ENCODE measurements around the gene KLF17. TPM values are rescaled to one million over a fixed set of nuclear protein-coding genes. Genes with fewer than 3 reads are reported as not detected.
"Not testable (repeated sequence)": the region's sequence is repeated elsewhere in the genome, so short reads cannot be mapped to it uniquely, and the experiment has no call there.

The KLF17 gene
- polyA plus RNA-seq, 2 of the 4 experiments (the other 2 are of a cell fraction): 0.16 to 0.40 TPM

- no peak for TF ChIP-seq BCL3 (IDR thresholded peaks at IDR 0.05)
- TF ChIP-seq SREBF2 (IDR thresholded peaks at IDR 0.05): no peak
Measured at GRCh38 chr1:44112486-44112885, 6.1 kb upstream of the KLF17 start (continued).

- no peak for DNase-seq (ENCODE audit: low read depth in 1 of 2, low spot score in 1 of 2)
- no peaks in the 10 kb centered on the region for H3K9me3 ChIP-seq
- FAIRE-seq: no peak
- TF ChIP-seq CBX8 (IDR thresholded peaks at IDR 0.05) (no peak), RAD21 (conservative IDR thresholded peaks at IDR 0.05 in 1 of 2, IDR thresholded peaks at IDR 0.05 in 1 of 2) (no peak), ZFP36 (IDR thresholded peaks at IDR 0.05; ENCODE audit: borderline replicate concordance, partially characterized antibody) (no peak), CHD2 (IDR thresholded peaks at IDR 0.05; ENCODE audit: low read length, partially characterized antibody) (no peak), HOXB5 (CRISPR knock-in tag; IDR thresholded peaks at IDR 0.05) (no peak)
- CTCF ChIA-PET: interaction anchor here (1.2 to 1.7 kb wide), 2 partner anchors 9 to 108 kb away, joined by 5 to 7 read pairs; no protein-coding TSS in a partner anchor
- no peak overlapping the region for H3K4me3 ChIP-seq
- no peak overlapping the region for H3K4me2 ChIP-seq
- WGBS (ENCODE audit: missing lambda C conversion rate): 27% methylated on average over 2 of the region's 2 CpGs
- POLR2A ChIA-PET: no interaction called here
- no peak for ATAC-seq
- H3K4me1 ChIP-seq: no peaks in the 10 kb centered on the region
- H3K27ac ChIP-seq: no peak overlapping the region
Measured at GRCh38 chr1:44113095-44113609, 5.5 kb upstream of the KLF17 start.

- no peaks in the 10 kb centered on the region for H3K4me1 ChIP-seq
- ATAC-seq (no peak), FAIRE-seq (no peak), DNase-seq (ENCODE audit: low read depth in 1 of 2, low spot score in 1 of 2) (no peak)
- ChIA-PET POLR2A (no interaction called here), CTCF (no interaction called here)
- H3K4me2 ChIP-seq: no peak overlapping the region
- no peaks in the 10 kb centered on the region for H3K9me3 ChIP-seq
- 77% methylated on average over 7 of the region's 7 CpGs for WGBS (ENCODE audit: missing lambda C conversion rate)
- no peak overlapping the region for H3K4me3 ChIP-seq
- no peak for TF ChIP-seq SREBF2 (IDR thresholded peaks at IDR 0.05)
- TF ChIP-seq HEYL (CRISPR knock-in tag; IDR thresholded peaks at IDR 0.05): no peak
- no peak for TF ChIP-seq EHF (CRISPR knock-in tag; IDR thresholded peaks at IDR 0.05)
- no peak for TF ChIP-seq RARB (CRISPR knock-in tag; IDR thresholded peaks at IDR 0.05)
- TF ChIP-seq MYC (IDR thresholded peaks at IDR 0.05; ENCODE audit: borderline replicate concordance, low read length): no peak
- TF ChIP-seq RNF2 (IDR thresholded peaks at IDR 0.05; ENCODE audit: borderline replicate concordance, low read depth): no peak
- TF ChIP-seq CTCF (IDR thresholded peaks at IDR 0.05): no peak
- no peak for TF ChIP-seq POLR2A (IDR thresholded peaks at IDR 0.05; ENCODE audit: low read length)
- TF ChIP-seq KDM1A (IDR thresholded peaks at IDR 0.05; ENCODE audit: low read depth): no peak
- TF ChIP-seq HOXB13 (CRISPR knock-in tag; IDR thresholded peaks at IDR 0.05; ENCODE audit: low read depth): no peak
- H3K27ac ChIP-seq: no peak overlapping the region
Measured at GRCh38 chr1:44114098-44114497, 4.5 kb upstream of the KLF17 start.

- FAIRE-seq; DNase-seq (ENCODE audit: low read depth in 1 of 2, low spot score in 1 of 2); H3K4me3 ChIP-seq; H3K4me2 ChIP-seq; H3K9me3 ChIP-seq; H3K27ac ChIP-seq; H3K4me1 ChIP-seq; POLR2A ChIA-PET; ATAC-seq: not testable (repeated sequence)
- CTCF ChIA-PET: interaction anchor here (1.2 kb wide), 1 partner anchor 478 kb away, joined by 3 read pairs; no protein-coding TSS in a partner anchor
- WGBS (ENCODE audit: missing lambda C conversion rate): 96% methylated on average over 10 of the region's 10 CpGs
Measured at GRCh38 chr1:44117272-44117671, 1.3 kb upstream of the KLF17 start.

GRCh38 chr1:44119525-44119924, 904 bp downstream of the KLF17 start:
- ChIA-PET POLR2A (no interaction called here), CTCF (no interaction called here)
- ATAC-seq (no peak), DNase-seq (ENCODE audit: low read depth in 1 of 2, low spot score in 1 of 2) (no peak), FAIRE-seq (no peak)
- Histone ChIP-seq H3K27ac (no peak overlapping the region), H3K9me3 (no peaks in the 10 kb centered on the region), H3K4me3 (no peak overlapping the region), H3K4me1 (no peaks in the 10 kb centered on the region), H3K4me2 (no peak overlapping the region)
- WGBS (ENCODE audit: missing lambda C conversion rate): 64% methylated on average over 6 of the region's 6 CpGs
- TF ChIP-seq RFX5 (IDR thresholded peaks at IDR 0.05) (no peak), HOXA7 (CRISPR knock-in tag; IDR thresholded peaks at IDR 0.05) (no peak), EP300 (IDR thresholded peaks at IDR 0.05) (no peak), ESRRA (IDR thresholded peaks at IDR 0.05; ENCODE audit: borderline replicate concordance, low read length) (no peak), GATA3 (IDR thresholded peaks at IDR 0.05; ENCODE audit: borderline replicate concordance) (no peak), HMGXB4 (CRISPR knock-in tag; IDR thresholded peaks at IDR 0.05; ENCODE audit: borderline replicate concordance) (no peak), CTCF (IDR thresholded peaks at IDR 0.05) (no peak), HOXB13 (CRISPR knock-in tag; IDR thresholded peaks at IDR 0.05; ENCODE audit: low read depth) (no peak), RCOR1 (IDR thresholded peaks at IDR 0.05; ENCODE audit: low read depth, low read length) (no peak)

Data from A549 (cell line).